HEK293 (cell line): ENCODE results near the gene OTOP3.
A peak's percentile ranks its signal among the peaks of the same experiment; 100 is the strongest.

ENCODE experiments used
- CTCF ChIA-PET: fragments of 350-600 bp; formaldehyde crosslinking; extraction: SDS; loops from one replicate; lab custom pipeline; 2021; ENCODE audit warnings: antibody characterized with exemption; lab: Yijun Ruan, JAX
- POLR2A ChIA-PET: fragments of 300-600 bp; formaldehyde crosslinking; extraction: SDS; loops from one replicate; lab custom pipeline; 2020; ENCODE audit warnings: antibody characterized with exemption, inconsistent platforms; lab: Yijun Ruan, JAX
- H3K27ac ChIP-seq: fragments of 200-500 bp; sonication (Bioruptor generic); 2 replicates; pipeline ENCODE4 v1.5.1; 2014; ENCODE audit warnings: low read depth, low read length, control low read depth, inconsistent platforms; ENCODE audit errors: extremely low read depth
- H3K36me3 ChIP-seq, 2 experiments: fragments of 200-500 bp in 1 of 2; sonication (Bioruptor generic) in 1 of 2; 1 replicate in 1 of 2; 2 replicates in 1 of 2; pipeline ENCODE4 v1.5.1; 2014 to 2017; ENCODE audit warnings: inconsistent platforms in 2 of 2, low read length in 2 of 2; ENCODE audit not compliant: control insufficient read depth in 2 of 2, insufficient read depth in 1 of 2
- H3K4me1 ChIP-seq: fragments of 200-500 bp; sonication (Bioruptor generic); 2 replicates; pipeline ENCODE4 v1.5.1; 2014; ENCODE audit warnings: mild to moderate bottlenecking, low read length, inconsistent platforms; ENCODE audit not compliant: control insufficient read depth, insufficient read depth
- H3K4me3 ChIP-seq: 2 replicates; pipeline ENCODE4 v1.5.1; 2011; ENCODE audit warnings: low read depth, mild to moderate bottlenecking, control low read depth, low read length, moderate library complexity
- H3K9me3 ChIP-seq: fragments of 200-500 bp; sonication (Bioruptor generic); 2 replicates; pipeline ENCODE4 v1.5.1; 2014; ENCODE audit warnings: low read depth, low read length, inconsistent platforms; ENCODE audit not compliant: control insufficient read depth, insufficient read depth
- FEZF1 ChIP-seq: fragments of 450-650 bp; formaldehyde crosslinking; IDR thresholded peaks from 2 replicates; pipeline ENCODE4 v1.5.1; 2016; ENCODE audit warnings: missing biosample characterization, missing genetic modification characterization
- GLIS1 ChIP-seq: fragments of 450-650 bp; formaldehyde crosslinking; IDR thresholded peaks from 2 replicates; pipeline ENCODE4 v1.5.1; 2016; ENCODE audit warnings: missing biosample characterization, missing genetic modification characterization
- HOXA7 ChIP-seq: sonication (generic); formaldehyde crosslinking; IDR thresholded peaks from 2 replicates; pipeline ENCODE4 v1.8.1; 2022; ENCODE audit warnings: missing genetic modification reagents, borderline replicate concordance
- KLF10 ChIP-seq: fragments of 450-650 bp; IDR thresholded peaks from 2 replicates; pipeline ENCODE4 v1.5.1; 2018; ENCODE audit warnings: missing biosample characterization, mild to moderate bottlenecking, missing genetic modification characterization
- SP2 ChIP-seq: fragments of 450-650 bp; formaldehyde crosslinking; IDR thresholded peaks from 2 replicates; pipeline ENCODE4 v1.5.1; 2016; ENCODE audit warnings: missing biosample characterization, missing genetic modification characterization
- SP3 ChIP-seq: fragments of 450-650 bp; formaldehyde crosslinking; IDR thresholded peaks from 2 replicates; pipeline ENCODE4 v1.5.1; 2016; ENCODE audit warnings: missing biosample characterization, missing genetic modification characterization
- TRIM28 ChIP-seq: IDR thresholded peaks from 2 replicates; pipeline ENCODE4 v1.6.1; 2011; ENCODE audit warnings: low read length, control low read depth, borderline replicate concordance
- YY1 ChIP-seq: fragments of 450-650 bp; formaldehyde crosslinking; IDR thresholded peaks from 2 replicates; pipeline ENCODE4 v1.5.1; 2018; ENCODE audit warnings: missing biosample characterization, missing genetic modification characterization
- ZBTB48 ChIP-seq: fragments of 450-650 bp; formaldehyde crosslinking; IDR thresholded peaks from 2 replicates; pipeline ENCODE4 v1.5.1; 2016; ENCODE audit warnings: missing biosample characterization, missing genetic modification characterization
- ZNF121 ChIP-seq: fragments of 450-650 bp; formaldehyde crosslinking; IDR thresholded peaks from 2 replicates; pipeline ENCODE4 v1.5.1; 2016; ENCODE audit warnings: missing biosample characterization, missing genetic modification characterization
- ZNF2 ChIP-seq: fragments of 450-650 bp; formaldehyde crosslinking; IDR thresholded peaks from 2 replicates; pipeline ENCODE4 v1.5.1; 2016; ENCODE audit warnings: missing biosample characterization, missing genetic modification characterization
- ZNF211 ChIP-seq: fragments of 450-650 bp; formaldehyde crosslinking; IDR thresholded peaks from 2 replicates; pipeline ENCODE4 v1.5.1; 2016; ENCODE audit warnings: low read depth, missing biosample characterization, missing genetic modification characterization
- ZNF221 ChIP-seq: fragments of 450-650 bp; formaldehyde crosslinking; IDR thresholded peaks from 2 replicates; pipeline ENCODE4 v1.5.1; 2017; ENCODE audit warnings: missing biosample characterization, missing genetic modification characterization, borderline replicate concordance
- ZNF223 ChIP-seq: fragments of 450-650 bp; formaldehyde crosslinking; IDR thresholded peaks from 2 replicates; pipeline ENCODE4 v1.5.1; 2016; ENCODE audit warnings: missing biosample characterization, missing genetic modification characterization
- ZNF341 ChIP-seq: fragments of 450-650 bp; formaldehyde crosslinking; IDR thresholded peaks from 2 replicates; pipeline ENCODE4; 2016; ENCODE audit warnings: low read depth, missing biosample characterization, missing genetic modification characterization
- ZNF37A ChIP-seq: fragments of 450-650 bp; IDR thresholded peaks from 2 replicates; pipeline ENCODE4 v1.5.1; 2018; ENCODE audit warnings: missing biosample characterization, missing genetic modification characterization
- ZNF561 ChIP-seq: fragments of 450-650 bp; IDR thresholded peaks from 2 replicates; pipeline ENCODE4 v1.5.1; 2018; ENCODE audit warnings: missing biosample characterization, missing genetic modification characterization, borderline replicate concordance
- ZNF596 ChIP-seq: fragments of 450-650 bp; IDR thresholded peaks from 2 replicates; pipeline ENCODE4 v1.5.0; 2018; ENCODE audit warnings: missing biosample characterization, mild to moderate bottlenecking, missing genetic modification characterization, moderate library complexity
- ZNF660 ChIP-seq: fragments of 450-650 bp; IDR thresholded peaks from 2 replicates; pipeline ENCODE4 v1.5.1; 2018; ENCODE audit warnings: missing biosample characterization, mild to moderate bottlenecking, missing genetic modification characterization
- ZNF677 ChIP-seq: fragments of 450-650 bp; IDR thresholded peaks from 2 replicates; pipeline ENCODE4 v1.5.0; 2018; ENCODE audit warnings: missing biosample characterization, mild to moderate bottlenecking, missing genetic modification characterization, moderate library complexity
- ZSCAN30 ChIP-seq: fragments of 450-650 bp; IDR thresholded peaks from 2 replicates; pipeline ENCODE4 v1.5.1; 2018; ENCODE audit warnings: missing biosample characterization, mild to moderate bottlenecking, missing genetic modification characterization, moderate library complexity
- TF ChIP-seq, protein P1 (sequence below): fragments of 450-650 bp; formaldehyde crosslinking; IDR thresholded peaks from 2 replicates; pipeline ENCODE4 v1.5.1; 2016; ENCODE audit warnings: missing biosample characterization, missing genetic modification characterization
- TF ChIP-seq, protein P2 (sequence below): fragments of 450-650 bp; formaldehyde crosslinking; IDR thresholded peaks from 2 replicates; pipeline ENCODE4 v1.5.1; 2016; ENCODE audit warnings: missing biosample characterization, missing genetic modification characterization
- TF ChIP-seq, protein P3 (sequence below): fragments of 450-650 bp; IDR thresholded peaks from 2 replicates; pipeline ENCODE4 v1.5.1; 2018; ENCODE audit warnings: missing biosample characterization, mild to moderate bottlenecking, missing genetic modification characterization

Gene OTOP3

DNA sequence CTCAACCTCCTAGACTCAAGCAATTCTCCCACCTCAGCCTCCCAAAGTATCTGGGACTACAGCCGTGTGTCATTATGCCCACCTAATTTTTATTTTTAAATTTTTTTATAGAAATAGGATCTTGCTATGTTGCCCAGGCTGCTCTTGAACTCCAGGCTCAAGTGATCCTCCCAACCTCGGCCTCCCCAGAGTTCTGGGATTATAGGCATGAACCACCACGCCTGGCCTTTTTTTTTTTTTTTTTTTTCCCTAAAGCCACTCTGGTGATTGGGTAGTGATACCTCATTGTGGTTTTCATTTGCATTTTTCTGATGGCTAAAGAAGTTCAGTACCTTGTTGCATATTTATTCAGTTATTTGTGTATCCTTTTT, 50.5 kb downstream of the OTOP3 start:
- ChIA-PET POLR2A (interaction anchor here (0.6 to 2.0 kb wide), 4 partner anchors 14 to 82 kb away, joined by 3 to 6 read pairs (median 4); partner anchors contain the start of genes HID1 and MRPL58), CTCF (interaction anchor here (3.9 kb wide), 1 partner anchor 26 kb away, joined by 18 read pairs; the partner anchor contains the start of gene MRPL58)
- Histone ChIP-seq H3K4me1 (peaks cover 3% of the 10 kb centered on the region; the same call in 1 of the 2 replicates), H3K4me3 (no peak overlapping the region), H3K36me3 (peaks cover 0 to 4% of the 10 kb centered on the region in 2 experiments; a peak in 1 of 3 replicates), H3K9me3 (no peaks in the 10 kb centered on the region), H3K27ac (no peak overlapping the region)
- TF ChIP-seq ZNF341 (tag by site-specific recombination) = no peak
- TF ChIP-seq SP3 (tag by site-specific recombination) = no peak
- TF ChIP-seq ZNF121 (tag by site-specific recombination) = peak; percentile 95
- TF ChIP-seq TRIM28 = no peak
- TF ChIP-seq, protein P1, sequence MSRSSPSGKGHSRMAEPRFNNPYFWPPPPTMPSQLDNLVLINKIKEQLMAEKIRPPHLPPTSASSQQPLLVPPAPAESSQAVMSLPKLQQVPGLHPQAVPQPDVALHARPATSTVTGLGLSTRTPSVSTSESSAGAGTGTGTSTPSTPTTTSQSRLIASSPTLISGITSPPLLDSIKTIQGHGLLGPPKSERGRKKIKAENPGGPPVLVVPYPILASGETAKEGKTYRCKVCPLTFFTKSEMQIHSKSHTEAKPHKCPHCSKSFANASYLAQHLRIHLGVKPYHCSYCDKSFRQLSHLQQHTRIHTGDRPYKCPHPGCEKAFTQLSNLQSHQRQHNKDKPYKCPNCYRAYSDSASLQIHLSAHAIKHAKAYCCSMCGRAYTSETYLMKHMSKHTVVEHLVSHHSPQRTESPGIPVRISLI = peak; percentile 67; the same call in 1 of the 2 replicates
- no peak for TF ChIP-seq ZNF2
- TF ChIP-seq ZNF221 (tag by site-specific recombination) = no peak
- no peak for TF ChIP-seq FEZF1

DNA sequence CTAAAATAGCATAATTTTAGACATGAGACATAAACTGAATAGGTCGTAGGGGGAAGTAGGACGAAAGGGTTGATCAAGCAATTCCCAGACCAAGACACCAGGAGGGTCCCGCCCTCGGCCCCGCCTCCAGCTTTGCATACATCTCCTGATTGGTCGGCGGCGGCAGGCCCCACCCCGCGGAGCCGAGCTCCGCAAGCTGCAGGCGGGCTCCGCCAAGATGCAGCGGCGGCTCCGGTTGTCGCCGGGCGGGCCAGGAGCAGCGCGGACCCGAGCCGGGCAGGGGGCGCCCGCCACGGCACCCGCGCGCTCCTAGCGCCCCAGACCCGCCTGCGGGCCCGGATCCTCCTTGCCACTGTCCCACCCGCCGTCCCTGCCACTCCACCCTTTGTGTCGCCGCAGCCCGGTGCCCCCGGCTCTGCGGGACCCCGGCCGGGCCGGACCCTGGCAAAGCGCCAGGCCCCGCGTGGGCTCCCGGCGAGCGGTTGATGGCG, 51.8 kb downstream of the OTOP3 start, which contains the start of gene CDR2L:
CDR2L (plus strand) TSS at position 215 of the 491 bp plus-strand sequence. CDS start 412 bp downstream, outside the sequence.
- ChIA-PET POLR2A (interaction anchor here (0.6 to 3.1 kb wide), 17 partner anchors 11 to 302 kb away, joined by 3 to 50 read pairs (median 7); partner anchors contain the start of genes FDXR, HID1, JPT1 and MRPL58), CTCF (interaction anchor here (0.5 to 3.9 kb wide), 11 partner anchors 9 to 211 kb away, joined by 3 to 18 read pairs (median 3); partner anchors contain the start of gene HID1)
- H3K36me3 ChIP-seq = peaks cover 0 to 4% of the 10 kb centered on the region in 2 experiments; a peak in 1 of 3 replicates
- peak within 1 kb of the TSS; percentile 81 for H3K4me3 ChIP-seq
- peaks cover 3% of the 10 kb centered on the region; the same call in 1 of the 2 replicates for H3K4me1 ChIP-seq
- 0 out of 2 replicates have a peak, but pooled peaks have one; percentile 33 for TF ChIP-seq ZNF37A (tag by site-specific recombination)
- peak; percentile 22; the same call in 1 of the 2 replicates for TF ChIP-seq ZBTB48 (tag by site-specific recombination)
- TF ChIP-seq, protein P2, sequence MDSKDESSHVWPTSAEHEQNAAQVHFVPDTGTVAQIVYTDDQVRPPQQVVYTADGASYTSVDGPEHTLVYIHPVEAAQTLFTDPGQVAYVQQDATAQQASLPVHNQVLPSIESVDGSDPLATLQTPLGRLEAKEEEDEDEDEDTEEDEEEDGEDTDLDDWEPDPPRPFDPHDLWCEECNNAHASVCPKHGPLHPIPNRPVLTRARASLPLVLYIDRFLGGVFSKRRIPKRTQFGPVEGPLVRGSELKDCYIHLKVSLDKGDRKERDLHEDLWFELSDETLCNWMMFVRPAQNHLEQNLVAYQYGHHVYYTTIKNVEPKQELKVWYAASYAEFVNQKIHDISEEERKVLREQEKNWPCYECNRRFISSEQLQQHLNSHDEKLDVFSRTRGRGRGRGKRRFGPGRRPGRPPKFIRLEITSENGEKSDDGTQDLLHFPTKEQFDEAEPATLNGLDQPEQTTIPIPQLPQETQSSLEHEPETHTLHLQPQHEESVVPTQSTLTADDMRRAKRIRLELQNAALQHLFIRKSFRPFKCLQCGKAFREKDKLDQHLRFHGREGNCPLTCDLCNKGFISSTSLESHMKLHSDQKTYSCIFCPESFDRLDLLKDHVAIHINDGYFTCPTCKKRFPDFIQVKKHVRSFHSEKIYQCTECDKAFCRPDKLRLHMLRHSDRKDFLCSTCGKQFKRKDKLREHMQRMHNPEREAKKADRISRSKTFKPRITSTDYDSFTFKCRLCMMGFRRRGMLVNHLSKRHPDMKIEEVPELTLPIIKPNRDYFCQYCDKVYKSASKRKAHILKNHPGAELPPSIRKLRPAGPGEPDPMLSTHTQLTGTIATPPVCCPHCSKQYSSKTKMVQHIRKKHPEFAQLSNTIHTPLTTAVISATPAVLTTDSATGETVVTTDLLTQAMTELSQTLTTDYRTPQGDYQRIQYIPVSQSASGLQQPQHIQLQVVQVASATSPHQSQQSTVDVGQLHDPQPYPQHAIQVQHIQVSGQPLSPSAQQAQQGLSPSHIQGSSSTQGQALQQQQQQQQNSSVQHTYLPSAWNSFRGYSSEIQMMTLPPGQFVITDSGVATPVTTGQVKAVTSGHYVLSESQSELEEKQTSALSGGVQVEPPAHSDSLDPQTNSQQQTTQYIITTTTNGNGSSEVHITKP = no peak
- TF ChIP-seq GLIS1 = no peak; the same call in 1 of the 2 replicates
- no peak for TF ChIP-seq ZNF211 (tag by site-specific recombination)
- TF ChIP-seq, protein P3, sequence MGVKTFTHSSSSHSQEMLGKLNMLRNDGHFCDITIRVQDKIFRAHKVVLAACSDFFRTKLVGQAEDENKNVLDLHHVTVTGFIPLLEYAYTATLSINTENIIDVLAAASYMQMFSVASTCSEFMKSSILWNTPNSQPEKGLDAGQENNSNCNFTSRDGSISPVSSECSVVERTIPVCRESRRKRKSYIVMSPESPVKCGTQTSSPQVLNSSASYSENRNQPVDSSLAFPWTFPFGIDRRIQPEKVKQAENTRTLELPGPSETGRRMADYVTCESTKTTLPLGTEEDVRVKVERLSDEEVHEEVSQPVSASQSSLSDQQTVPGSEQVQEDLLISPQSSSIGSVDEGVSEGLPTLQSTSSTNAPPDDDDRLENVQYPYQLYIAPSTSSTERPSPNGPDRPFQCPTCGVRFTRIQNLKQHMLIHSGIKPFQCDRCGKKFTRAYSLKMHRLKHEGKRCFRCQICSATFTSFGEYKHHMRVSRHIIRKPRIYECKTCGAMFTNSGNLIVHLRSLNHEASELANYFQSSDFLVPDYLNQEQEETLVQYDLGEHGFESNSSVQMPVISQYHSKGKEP = peak; percentile 67
- peak; percentile 59; the same call in 1 of the 2 replicates for TF ChIP-seq ZNF677 (tag by site-specific recombination)
- peak; percentile 79 for TF ChIP-seq SP2 (tag by site-specific recombination)
- peak; percentile 23; the same call in 1 of the 2 replicates for TF ChIP-seq YY1 (tag by site-specific recombination)
- TF ChIP-seq HOXA7 (CRISPR knock-in tag) = 0 out of 2 replicates have a peak, but pooled peaks have one; percentile 57
- peak; percentile 65; the same call in 1 of the 2 replicates for TF ChIP-seq ZNF660 (tag by site-specific recombination)
- TF ChIP-seq ZNF596 (tag by site-specific recombination) = 0 out of 2 replicates have a peak, but pooled peaks have one; percentile 14
- TF ChIP-seq SP3 (tag by site-specific recombination) = peak; percentile 70
- TF ChIP-seq KLF10 (tag by site-specific recombination) = peak; percentile 53; the same call in 1 of the 2 replicates
- TF ChIP-seq ZNF561 = peak; percentile 74; the same call in 1 of the 2 replicates
- no peak for TF ChIP-seq ZNF223
- TF ChIP-seq ZSCAN30 = peak; percentile 49; the same call in 1 of the 2 replicates
- H3K9me3 ChIP-seq = no peaks in the 10 kb centered on the region
- peak within 1 kb of the TSS; percentile 88; the same call in 1 of the 2 replicates for H3K27ac ChIP-seq
